ENCODE data around the gene HBG1. TPM values are rescaled to one million over a fixed set of nuclear protein-coding genes. Genes with fewer than 3 reads are reported as not detected.

Gene HBG1
- total and polyA plus RNA-seq, 11 donors, result not detected

- Histone ChIP-seq H3K27me3 (no peaks in the 10 kb centered on the region), H3K9me3 (no peaks in the 10 kb centered on the region), H3K36me3 (no peaks in the 10 kb centered on the region), H3K4me3 (no peak overlapping the region), H3K4me1 (no peaks in the 10 kb centered on the region), H3K27ac (no peak overlapping the region)
- no peak for ATAC-seq
- intact Hi-C loops (cut with DNase I), result no loop called here
- WGBS, 4 donors, result 83 to 88% (median 87%) methylated on average over 1 of the region's 1 CpG
- TF ChIP-seq CTCF (IDR thresholded peaks at IDR 0.05), result no peak
- no peak for TF ChIP-seq POLR2A (IDR thresholded peaks at IDR 0.05)
- DNase-seq, result no peak
Observed at GRCh38 chr11:5229356-5229755, 20.3 kb downstream of the HBG1 start.

- H3K27me3 ChIP-seq, result peaks cover 0 to 3% (median 0%) of the 10 kb centered on the region in 9 donors
- no peak for DNase-seq
- WGBS, 4 donors, result 66 to 76% (median 72%) methylated on average over 5 of the region's 5 CpGs
- no peaks in the 10 kb centered on the region for H3K9me3 ChIP-seq
- H3K36me3 ChIP-seq, result no peaks in the 10 kb centered on the region
- intact Hi-C loops (cut with DNase I), result no loop called here
- H3K4me1 ChIP-seq, result no peaks in the 10 kb centered on the region
- ATAC-seq, result no peak
- TF ChIP-seq CTCF (IDR thresholded peaks at IDR 0.05) (no peak), POLR2A (IDR thresholded peaks at IDR 0.05) (no peak)
- no peak overlapping the region for H3K27ac ChIP-seq
- H3K4me3 ChIP-seq, result no peak overlapping the region
Observed at GRCh38 chr11:5228124-5228523, 21.5 kb downstream of the HBG1 start.

- WGBS, 4 donors, result 28 to 39% (median 34%) methylated on average over 1 of the region's 1 CpG
- Histone ChIP-seq H3K27ac (no peak overlapping the region), H3K36me3 (no peaks in the 10 kb centered on the region), H3K4me3 (no peak overlapping the region), H3K4me1 (no peaks in the 10 kb centered on the region), H3K27me3 (peaks cover 0 to 4% (median 0%) of the 10 kb centered on the region in 9 donors), H3K9me3 (no peaks in the 10 kb centered on the region)
- DNase-seq (no peak), ATAC-seq (no peak)
- TF ChIP-seq POLR2A (IDR thresholded peaks at IDR 0.05) (no peak), CTCF (IDR thresholded peaks at IDR 0.05) (no peak)
- intact Hi-C loops (cut with DNase I), result no loop called here
Observed at GRCh38 chr11:5227681-5228080, 22.0 kb downstream of the HBG1 start.

- peaks cover 0 to 4% (median 0%) of the 10 kb centered on the region in 9 donors for H3K27me3 ChIP-seq
- intact Hi-C loops (cut with DNase I), result no loop called here
- H3K9me3 ChIP-seq, result no peaks in the 10 kb centered on the region
- DNase-seq (no peak), ATAC-seq (no peak)
- no peak within 1 kb of the TSS for H3K27ac ChIP-seq
- no peaks in the 10 kb centered on the region for H3K36me3 ChIP-seq
- no peak for TF ChIP-seq POLR2A (IDR thresholded peaks at IDR 0.05)
- no peak for TF ChIP-seq CTCF (IDR thresholded peaks at IDR 0.05)
- H3K4me1 ChIP-seq, result no peaks in the 10 kb centered on the region
- 74 to 84% (median 78%) methylated on average over 3 of the region's 3 CpGs for WGBS, 4 donors
- no peak within 1 kb of the TSS for H3K4me3 ChIP-seq
Observed at GRCh38 chr11:5226732-5227310, 22.8 kb downstream of the HBG1 start, which contains the start of gene HBB. Gene HBB, minus strand, starts transcription at chr11:5227071. Its CDS starts 50 bp downstream, at chr11:5227021.

Measured in heart left ventricle (tissue), 16 donors.